Measurements from ENCODE around the gene ATXN1. TPM values are rescaled to one million over a fixed set of nuclear protein-coding genes. Genes with fewer than 3 reads are reported as not detected.

ATXN1 gene
- total and polyA plus RNA-seq, 2 of the 13 experiments (the other 11 are each of a cell fraction or from before 2014, with no cell fraction given), result 20.7 to 39.5 TPM

DNA sequence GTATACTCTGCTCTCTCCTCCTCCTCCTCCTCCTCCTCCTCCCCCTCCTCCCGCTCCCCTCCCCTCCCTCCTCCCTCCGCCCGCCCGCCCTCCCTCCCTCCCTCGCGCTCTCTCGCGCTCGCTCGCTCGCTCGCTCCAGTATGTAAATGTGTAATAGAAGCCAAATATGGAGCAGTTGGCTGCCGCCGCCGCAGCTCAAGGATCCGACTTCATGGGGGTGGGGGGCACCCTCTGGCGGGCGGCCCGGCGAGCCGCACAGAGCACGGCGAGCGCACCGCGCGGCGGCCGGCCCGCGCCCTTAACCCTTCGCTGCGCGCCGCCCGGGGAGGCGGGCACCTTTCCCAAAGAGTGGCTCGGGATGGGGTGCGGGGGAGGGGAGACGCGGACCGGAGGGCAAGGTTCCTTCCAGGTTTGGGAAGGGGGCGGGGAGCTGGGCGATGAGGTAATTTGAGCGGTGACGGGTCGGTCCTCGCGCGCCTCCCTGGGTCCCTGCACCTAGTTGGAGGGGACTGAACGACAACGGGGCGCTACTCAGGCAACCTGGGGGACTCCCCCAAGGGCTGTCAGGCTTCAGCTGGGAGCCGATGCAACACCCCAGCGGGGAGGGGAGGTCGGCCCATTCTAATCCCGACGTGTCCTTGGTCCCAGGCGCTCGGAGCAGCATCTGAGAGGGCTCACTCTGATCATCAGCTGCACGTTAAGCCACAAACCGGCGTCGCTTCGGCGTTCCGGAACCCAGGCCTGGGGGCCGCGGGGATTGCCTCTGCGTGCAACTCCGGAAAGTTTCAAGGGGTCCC is 409 bp upstream of the ATXN1 start (continued):
- TF ChIP-seq, protein P1, sequence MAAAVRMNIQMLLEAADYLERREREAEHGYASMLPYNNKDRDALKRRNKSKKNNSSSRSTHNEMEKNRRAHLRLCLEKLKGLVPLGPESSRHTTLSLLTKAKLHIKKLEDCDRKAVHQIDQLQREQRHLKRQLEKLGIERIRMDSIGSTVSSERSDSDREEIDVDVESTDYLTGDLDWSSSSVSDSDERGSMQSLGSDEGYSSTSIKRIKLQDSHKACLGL (CRISPR knock-in tag; IDR thresholded peaks at IDR 0.05), result peak; percentile 72; the same call in 1 of the 2 replicates
- 0 out of 2 replicates have a peak, but pooled peaks have one; percentile 19 for TF ChIP-seq MEIS2 (CRISPR knock-in tag; IDR thresholded peaks at IDR 0.05)
- TF ChIP-seq SP2 (CRISPR knock-in tag; IDR thresholded peaks at IDR 0.05), result peak; percentile 46; the same call in 1 of the 2 replicates
- TF ChIP-seq WIZ (CRISPR knock-in tag; IDR thresholded peaks at IDR 0.05), result no peak
- TF ChIP-seq ZNF34 (CRISPR knock-in tag; IDR thresholded peaks at IDR 0.05; ENCODE audit: borderline replicate concordance), result 0 out of 2 replicates have a peak, but pooled peaks have one; percentile 36
- peak; percentile 85; the same call in 1 of the 2 replicates for TF ChIP-seq TSC22D2 (CRISPR knock-in tag; IDR thresholded peaks at IDR 0.05; ENCODE audit: borderline replicate concordance)
- no peak for TF ChIP-seq GPN1 (CRISPR knock-in tag; IDR thresholded peaks at IDR 0.05; ENCODE audit: borderline replicate concordance)
- TF ChIP-seq, protein P2, sequence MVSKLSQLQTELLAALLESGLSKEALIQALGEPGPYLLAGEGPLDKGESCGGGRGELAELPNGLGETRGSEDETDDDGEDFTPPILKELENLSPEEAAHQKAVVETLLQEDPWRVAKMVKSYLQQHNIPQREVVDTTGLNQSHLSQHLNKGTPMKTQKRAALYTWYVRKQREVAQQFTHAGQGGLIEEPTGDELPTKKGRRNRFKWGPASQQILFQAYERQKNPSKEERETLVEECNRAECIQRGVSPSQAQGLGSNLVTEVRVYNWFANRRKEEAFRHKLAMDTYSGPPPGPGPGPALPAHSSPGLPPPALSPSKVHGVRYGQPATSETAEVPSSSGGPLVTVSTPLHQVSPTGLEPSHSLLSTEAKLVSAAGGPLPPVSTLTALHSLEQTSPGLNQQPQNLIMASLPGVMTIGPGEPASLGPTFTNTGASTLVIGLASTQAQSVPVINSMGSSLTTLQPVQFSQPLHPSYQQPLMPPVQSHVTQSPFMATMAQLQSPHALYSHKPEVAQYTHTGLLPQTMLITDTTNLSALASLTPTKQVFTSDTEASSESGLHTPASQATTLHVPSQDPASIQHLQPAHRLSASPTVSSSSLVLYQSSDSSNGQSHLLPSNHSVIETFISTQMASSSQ (IDR thresholded peaks at IDR 0.05; ENCODE audit: low read depth), result no peak
- TF ChIP-seq, protein P2 (CRISPR knock-in tag; IDR thresholded peaks at IDR 0.05; ENCODE audit: borderline replicate concordance), result 0 out of 2 replicates have a peak, but pooled peaks have one; percentile 46
- TF ChIP-seq ZNF782 (CRISPR knock-in tag; IDR thresholded peaks at IDR 0.05; ENCODE audit: borderline replicate concordance), result peak; percentile 59; the same call in 1 of the 2 replicates
- TF ChIP-seq KAT8 (CRISPR knock-in tag; IDR thresholded peaks at IDR 0.05), result peak; percentile 45; the same call in 1 of the 2 replicates
- peak; percentile 75 for TF ChIP-seq HNRNPLL (IDR thresholded peaks at IDR 0.05; ENCODE audit: low read depth, low read length, poor library complexity, severe bottlenecking)
- no peak for TF ChIP-seq ZNF501 (CRISPR knock-in tag; IDR thresholded peaks at IDR 0.05)
- TF ChIP-seq ZNF724P (CRISPR knock-in tag; IDR thresholded peaks at IDR 0.05; ENCODE audit: borderline replicate concordance), result no peak
- no peak for TF ChIP-seq FOXA1 (IDR thresholded peaks at IDR 0.05)
- TF ChIP-seq FOXA1 (CRISPR knock-in tag; IDR thresholded peaks at IDR 0.05), result peak; percentile 16; the same call in 1 of the 2 replicates
- peak; percentile 83 for TF ChIP-seq PITX1 (CRISPR knock-in tag; IDR thresholded peaks at IDR 0.05)
- peak; percentile 93 for TF ChIP-seq ZNF777 (CRISPR knock-in tag; IDR thresholded peaks at IDR 0.05)
- peak; percentile 61; the same call in 1 of the 2 replicates for TF ChIP-seq CHD2 (IDR thresholded peaks at IDR 0.05; ENCODE audit: low read depth, low read length)
- TF ChIP-seq, protein P3, sequence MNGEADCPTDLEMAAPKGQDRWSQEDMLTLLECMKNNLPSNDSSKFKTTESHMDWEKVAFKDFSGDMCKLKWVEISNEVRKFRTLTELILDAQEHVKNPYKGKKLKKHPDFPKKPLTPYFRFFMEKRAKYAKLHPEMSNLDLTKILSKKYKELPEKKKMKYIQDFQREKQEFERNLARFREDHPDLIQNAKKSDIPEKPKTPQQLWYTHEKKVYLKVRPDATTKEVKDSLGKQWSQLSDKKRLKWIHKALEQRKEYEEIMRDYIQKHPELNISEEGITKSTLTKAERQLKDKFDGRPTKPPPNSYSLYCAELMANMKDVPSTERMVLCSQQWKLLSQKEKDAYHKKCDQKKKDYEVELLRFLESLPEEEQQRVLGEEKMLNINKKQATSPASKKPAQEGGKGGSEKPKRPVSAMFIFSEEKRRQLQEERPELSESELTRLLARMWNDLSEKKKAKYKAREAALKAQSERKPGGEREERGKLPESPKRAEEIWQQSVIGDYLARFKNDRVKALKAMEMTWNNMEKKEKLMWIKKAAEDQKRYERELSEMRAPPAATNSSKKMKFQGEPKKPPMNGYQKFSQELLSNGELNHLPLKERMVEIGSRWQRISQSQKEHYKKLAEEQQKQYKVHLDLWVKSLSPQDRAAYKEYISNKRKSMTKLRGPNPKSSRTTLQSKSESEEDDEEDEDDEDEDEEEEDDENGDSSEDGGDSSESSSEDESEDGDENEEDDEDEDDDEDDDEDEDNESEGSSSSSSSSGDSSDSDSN (CRISPR knock-in tag; IDR thresholded peaks at IDR 0.05), result peak; percentile 75
- peak; percentile 69 for TF ChIP-seq ZNF616 (CRISPR knock-in tag; IDR thresholded peaks at IDR 0.05; ENCODE audit: low read depth)
- peak; percentile 95 for TF ChIP-seq SRF (IDR thresholded peaks at IDR 0.05; ENCODE audit: low read depth, low read length)
- 0 out of 2 replicates have a peak, but pooled peaks have one; percentile 35 for TF ChIP-seq FOXO1 (CRISPR knock-in tag; IDR thresholded peaks at IDR 0.05)
- TF ChIP-seq GABPB1 (CRISPR knock-in tag; IDR thresholded peaks at IDR 0.05), result peak; percentile 69
